Measurements from ENCODE around the gene ATG16L2.
"Not testable (repeated sequence)": the region's sequence is repeated elsewhere in the genome, so short reads cannot be mapped to it uniquely, and the experiment has no call there.

Gene ATG16L2

DNA sequence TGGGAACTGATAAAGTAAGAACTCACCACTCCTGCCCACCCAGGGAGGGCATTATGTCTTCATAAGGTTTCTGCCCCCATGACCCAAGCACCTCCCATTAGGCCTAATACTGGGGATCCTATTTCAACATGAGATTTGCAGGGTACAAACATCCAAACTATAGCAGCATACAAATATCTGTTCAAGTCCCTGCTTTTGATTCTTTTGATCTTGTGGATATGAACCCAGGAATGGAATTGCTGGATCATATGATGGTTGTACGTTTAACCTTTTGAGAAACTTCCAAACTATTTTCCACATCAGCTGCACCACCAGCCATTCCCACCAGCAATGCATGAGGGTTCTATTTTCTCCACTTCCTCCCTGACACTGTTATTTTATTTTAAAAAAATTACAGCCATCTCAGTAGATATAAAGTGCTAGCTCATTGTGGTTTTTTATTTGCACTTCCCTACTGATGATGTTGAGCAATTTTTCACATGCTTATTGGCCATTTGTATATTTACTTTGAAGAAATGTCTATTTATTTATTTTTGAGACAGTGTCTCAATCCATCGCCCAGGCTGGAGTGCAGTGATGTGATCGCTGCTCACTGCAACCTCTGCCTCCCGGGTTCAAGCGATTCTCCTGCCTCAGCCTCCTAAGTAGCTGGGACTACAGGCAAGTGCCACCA is 7.1 kb upstream of the ATG16L2 start:
- peak; percentile 93 to 95 for DNase-seq

DNA sequence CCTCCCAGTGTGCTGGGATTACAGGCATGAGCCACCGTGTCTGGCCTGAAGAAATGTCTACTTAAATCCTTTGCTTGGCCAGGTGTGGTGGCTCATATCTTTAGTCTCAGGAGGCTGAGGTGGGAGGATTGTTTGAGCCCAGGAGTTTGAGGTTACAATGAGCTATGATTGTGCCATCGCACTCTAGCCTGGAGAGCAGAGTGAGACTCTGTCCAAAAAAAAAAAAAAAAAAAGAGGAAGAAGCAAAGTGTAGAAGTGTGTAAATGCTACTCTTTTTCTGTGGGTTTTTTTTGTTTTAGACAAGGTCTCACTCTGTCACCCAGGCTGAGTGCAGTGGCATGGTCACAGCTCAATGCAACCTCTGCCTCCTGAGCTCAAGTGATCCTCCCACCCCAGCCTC is 6.4 kb upstream of the ATG16L2 start:
- DNase-seq, result peak; percentile 71 to 78

DNA sequence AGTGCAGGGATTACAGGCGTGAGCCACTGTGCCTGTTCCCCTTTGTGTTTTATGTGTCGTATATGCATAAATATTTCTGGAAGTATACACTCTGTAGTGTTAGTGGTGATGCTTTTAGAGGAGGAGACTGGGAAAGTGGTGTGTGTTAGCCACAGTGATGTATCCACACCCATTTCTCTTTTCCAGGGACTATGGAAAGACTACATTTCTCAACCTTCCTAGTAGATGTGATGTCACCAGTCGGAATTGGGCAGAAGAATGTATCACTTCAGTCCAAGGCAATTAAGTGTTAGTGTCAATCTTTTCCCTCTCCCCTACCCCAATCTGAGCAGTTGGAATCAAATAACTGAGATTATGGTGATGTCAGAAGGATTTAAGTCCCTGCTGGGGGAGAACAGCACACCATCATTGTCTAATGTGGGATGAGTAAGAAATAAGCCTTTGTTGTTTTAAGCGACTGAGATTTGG is 5.8 kb upstream of the ATG16L2 start:
- DNase-seq, result no peak

GRCh38 chr11:72811686-72812085 is 2.5 kb upstream of the ATG16L2 start:
- not testable (repeated sequence) for DNase-seq

- DNase-seq, result peak in 1 of 2 experiments; percentile 29
Observed at GRCh38 chr11:72812604-72812966, 1.6 kb upstream of the ATG16L2 start.

GRCh38 chr11:72812967-72813739 is 1.1 kb upstream of the ATG16L2 start:
- DNase-seq, result peak; percentile 71 to 74

GRCh38 chr11:72813740-72814285 is 398 bp upstream of the ATG16L2 start:
- DNase-seq, result peak; percentile 74 to 75

GRCh38 chr11:72815110-72815618 is 953 bp downstream of the ATG16L2 start:
- no peak for DNase-seq

- DNase-seq, result no peak
Observed at GRCh38 chr11:72816404-72816990, 2.3 kb downstream of the ATG16L2 start.

DNA sequence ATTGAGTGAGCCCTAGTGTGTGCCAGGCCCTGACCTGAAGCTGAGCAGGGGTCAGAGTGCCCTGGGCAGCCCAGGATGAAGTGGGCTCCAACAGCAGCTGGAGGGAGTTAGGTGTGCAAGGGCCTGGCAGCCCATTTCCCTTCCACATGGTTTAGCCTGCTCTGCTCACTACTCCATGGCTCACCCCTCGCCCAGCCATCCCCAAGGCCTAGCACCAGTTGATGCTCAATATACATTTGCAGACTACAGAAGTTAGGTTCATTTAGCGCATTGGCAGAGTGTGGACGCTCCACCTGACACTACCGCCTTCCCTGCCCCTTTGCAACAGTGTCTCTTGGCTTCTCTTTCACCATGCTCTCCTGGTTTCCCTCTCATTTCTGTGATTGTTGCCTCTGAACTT is 3.8 kb downstream of the ATG16L2 start:
- no peak for DNase-seq

- no peak for DNase-seq
Observed at GRCh38 chr11:72818971-72819370, 4.8 kb downstream of the ATG16L2 start.

DNA sequence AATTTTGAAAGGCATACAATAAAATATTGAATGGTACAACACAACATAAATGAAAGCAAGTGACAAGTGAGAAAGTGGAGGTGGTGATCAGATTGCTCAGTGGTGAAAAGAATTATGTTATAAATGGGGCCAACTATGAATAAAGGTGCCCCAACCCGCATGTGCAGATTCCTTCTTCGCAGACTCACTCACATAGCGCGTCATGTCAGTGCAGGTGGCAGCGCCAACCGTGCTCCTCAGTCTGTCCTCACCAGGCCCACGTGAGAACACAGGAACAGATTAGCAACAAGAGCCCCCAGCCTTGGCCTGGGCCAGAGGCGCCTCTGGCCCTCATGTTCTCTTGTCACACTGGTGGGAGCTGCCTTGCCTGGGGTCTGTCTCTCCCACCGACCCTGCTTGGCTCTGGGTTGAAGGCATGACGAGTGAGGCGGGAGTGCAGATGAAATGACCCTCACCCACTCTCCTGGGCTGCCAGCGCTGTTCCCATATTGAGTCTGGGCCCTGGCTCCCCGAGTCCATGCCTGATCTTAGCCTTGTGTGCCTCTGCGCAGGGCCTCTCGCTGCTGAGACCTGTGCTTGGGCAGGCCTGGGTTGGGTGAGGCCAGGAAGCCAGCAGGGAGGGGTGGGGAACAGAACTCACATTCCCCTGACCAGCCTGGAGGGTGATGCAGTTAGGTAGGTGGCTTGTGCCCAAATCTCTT is 6.4 kb downstream of the ATG16L2 start:
- no peak for DNase-seq

GRCh38 chr11:72821221-72821919 is 7.2 kb downstream of the ATG16L2 start:
- DNase-seq, result no peak

DNA sequence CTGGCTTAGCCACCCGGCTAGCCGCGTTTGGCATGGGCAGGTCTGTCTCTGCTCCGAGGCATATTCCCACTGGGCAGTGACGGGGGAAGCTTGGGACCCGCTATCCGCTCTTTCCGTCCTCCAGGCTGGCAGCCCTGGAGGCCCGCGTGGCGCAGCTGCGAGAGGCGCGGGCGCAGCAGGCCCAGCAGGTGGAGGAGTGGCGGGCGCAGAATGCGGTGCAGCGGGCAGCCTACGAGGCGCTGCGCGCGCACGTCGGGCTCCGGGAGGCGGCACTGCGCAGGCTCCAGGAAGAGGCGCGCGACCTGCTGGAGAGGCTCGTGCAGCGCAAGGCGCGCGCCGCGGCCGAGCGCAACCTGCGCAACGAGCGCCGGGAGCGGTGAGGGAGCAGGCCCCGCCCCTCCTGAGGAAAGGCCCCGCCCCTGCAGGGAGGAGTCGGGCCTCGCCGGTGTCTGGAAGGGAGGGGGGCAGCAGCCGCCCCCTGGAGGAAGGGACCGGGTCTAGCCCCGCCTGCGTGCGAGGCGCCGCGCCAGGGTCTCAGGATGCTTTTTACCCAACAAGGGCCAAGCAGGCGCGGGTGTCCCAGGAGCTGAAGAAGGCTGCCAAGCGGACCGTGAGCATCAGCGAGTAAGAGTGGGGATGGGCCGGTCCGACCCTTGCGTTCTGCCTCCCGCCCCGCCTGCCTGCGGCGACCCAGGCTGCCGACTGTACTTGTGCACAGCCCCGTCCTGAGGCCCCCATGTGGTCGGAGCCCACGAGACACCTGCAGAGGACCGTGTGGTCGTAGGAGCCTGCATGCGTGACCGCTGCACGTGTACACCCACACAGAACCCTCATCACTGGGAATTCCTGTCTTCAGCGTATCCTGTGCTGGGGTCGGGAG is 7.9 kb downstream of the ATG16L2 start:
- no peak for DNase-seq

- no peak for DNase-seq
Observed at GRCh38 chr11:72823105-72823804, 9.0 kb downstream of the ATG16L2 start.

DNA sequence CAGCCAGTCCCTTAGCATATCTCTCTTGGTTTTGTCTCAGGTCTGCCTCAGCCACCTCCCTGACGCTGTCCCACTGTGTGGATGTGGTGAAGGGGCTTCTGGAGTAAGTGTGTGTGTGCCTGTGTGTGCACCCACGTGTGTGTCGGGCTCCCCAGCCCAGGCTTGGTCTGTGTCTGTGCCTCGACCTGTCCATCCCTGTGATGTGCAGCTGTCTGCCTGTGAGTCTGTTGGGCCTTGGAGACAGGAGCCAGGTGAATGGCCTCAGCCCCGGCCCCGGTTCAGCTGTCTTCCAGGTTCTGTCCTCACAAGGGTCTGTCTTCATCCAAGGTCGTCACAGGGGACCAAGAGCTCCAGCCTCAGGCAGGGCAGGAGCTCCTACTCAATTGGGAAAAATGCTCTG is 9.8 kb downstream of the ATG16L2 start:
- no peak for DNase-seq

DNA sequence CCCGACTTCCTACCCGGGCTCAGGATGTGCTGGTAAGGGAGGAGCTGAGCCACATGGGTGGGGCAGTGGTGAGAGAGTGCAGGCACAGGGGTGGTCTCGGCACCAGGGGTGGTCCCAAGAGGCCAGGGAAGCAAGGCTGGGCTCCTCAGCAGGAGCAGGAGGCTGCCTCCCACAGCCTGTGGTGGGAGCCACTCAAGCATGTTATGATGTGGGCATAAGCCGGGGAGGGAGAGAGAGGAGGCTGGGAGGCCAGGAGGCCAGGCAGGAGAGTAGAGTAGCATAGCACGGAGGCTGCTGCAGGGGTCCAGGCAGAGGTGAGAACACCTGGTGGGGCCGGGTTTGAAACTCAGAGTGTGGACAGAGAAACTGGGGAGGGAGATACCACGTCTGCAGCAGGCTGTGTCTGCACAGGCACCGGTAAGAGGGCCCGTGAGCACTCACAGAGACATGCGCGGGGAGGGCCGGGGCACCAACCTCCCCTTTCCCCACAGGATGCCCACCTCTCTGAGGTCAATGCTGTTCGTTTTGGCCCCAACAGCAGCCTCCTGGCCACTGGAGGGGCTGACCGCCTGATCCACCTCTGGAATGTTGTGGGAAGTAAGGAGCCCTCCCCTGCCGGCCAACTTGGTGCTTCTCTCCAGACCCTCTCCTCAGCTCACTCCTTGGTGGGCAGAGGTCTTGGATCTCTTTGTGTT is 10.7 kb downstream of the ATG16L2 start:
- DNase-seq, result no peak

DNA sequence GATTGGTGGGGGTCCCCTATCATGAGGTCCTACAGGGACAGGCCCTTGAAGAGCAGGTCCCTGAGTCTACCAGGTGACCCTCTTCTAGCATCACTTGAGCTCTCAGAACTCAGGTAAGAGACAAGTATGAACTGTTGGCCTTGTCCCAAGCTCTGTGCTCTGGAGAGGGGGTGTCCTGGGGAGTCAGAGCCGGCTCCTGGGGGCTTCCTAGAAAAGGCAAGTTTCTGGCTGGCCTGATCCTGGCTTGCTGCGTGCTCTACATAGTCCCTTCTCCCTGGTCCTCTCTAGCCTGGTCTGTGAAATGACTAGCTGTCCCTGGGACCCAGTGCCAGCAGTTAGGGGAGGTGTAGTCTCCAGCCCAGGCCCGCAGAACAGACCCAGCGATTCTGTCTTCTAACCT is 11.4 kb downstream of the ATG16L2 start:
- DNase-seq, result no peak

DNA sequence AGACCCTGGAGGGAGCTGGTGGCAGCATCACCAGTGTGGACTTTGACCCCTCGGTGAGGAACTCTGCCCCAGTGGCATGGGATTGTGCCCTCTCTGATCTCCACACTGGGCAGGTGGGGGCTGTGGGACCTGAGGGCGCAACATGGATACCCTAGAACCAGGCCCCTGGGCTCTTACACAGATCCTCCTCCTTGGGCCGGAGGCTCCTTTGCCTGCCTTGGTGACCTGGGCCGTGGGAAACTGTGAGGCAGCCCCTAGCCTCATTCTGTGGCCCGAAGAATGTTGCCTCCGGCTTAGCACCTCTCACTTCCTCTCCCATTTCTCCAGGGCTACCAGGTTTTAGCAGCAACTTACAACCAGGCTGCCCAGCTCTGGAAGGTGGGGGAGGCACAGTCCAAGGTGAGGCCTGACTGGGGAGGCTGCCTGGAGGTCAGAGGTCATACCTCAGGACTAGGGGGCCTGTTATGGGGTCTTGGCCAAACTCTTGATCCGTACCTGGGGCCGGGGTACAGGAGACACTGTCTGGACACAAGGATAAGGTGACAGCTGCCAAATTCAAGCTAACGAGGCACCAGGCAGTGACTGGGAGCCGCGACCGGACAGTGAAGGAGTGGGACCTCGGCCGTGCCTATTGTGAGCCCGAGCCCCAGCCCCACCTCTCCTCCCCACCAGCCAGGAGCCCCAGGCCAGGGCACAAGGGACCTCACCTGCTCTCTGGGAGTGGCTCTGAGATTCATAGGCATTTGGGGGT is 12.2 kb downstream of the ATG16L2 start:
- no peak for DNase-seq
